ENCODE data around the gene FGFR4.

DNA sequence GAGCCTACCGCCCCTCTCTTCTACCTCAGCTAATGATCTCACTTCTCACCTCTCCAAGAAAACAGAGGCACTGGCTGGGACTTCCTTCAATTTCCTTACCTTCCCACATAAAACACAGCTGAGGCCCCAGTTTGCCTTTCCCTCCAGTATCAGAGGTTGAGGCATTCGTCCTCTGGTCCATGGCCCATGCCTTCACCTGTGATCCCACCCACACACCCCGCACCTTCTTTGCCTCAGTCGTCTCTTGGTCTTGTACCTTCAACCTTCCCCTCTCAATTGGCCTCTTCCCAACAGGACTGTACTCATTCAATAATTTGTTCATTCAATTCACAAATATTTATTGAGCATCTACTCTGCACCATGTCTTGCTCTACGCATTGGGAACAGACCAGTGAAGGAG, 35.9 kb downstream of the FGFR4 start:
- TF ChIP-seq, protein P1, sequence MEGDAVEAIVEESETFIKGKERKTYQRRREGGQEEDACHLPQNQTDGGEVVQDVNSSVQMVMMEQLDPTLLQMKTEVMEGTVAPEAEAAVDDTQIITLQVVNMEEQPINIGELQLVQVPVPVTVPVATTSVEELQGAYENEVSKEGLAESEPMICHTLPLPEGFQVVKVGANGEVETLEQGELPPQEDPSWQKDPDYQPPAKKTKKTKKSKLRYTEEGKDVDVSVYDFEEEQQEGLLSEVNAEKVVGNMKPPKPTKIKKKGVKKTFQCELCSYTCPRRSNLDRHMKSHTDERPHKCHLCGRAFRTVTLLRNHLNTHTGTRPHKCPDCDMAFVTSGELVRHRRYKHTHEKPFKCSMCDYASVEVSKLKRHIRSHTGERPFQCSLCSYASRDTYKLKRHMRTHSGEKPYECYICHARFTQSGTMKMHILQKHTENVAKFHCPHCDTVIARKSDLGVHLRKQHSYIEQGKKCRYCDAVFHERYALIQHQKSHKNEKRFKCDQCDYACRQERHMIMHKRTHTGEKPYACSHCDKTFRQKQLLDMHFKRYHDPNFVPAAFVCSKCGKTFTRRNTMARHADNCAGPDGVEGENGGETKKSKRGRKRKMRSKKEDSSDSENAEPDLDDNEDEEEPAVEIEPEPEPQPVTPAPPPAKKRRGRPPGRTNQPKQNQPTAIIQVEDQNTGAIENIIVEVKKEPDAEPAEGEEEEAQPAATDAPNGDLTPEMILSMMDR (IDR thresholded peaks at IDR 0.05): no peak
- TF ChIP-seq EP300 (IDR thresholded peaks at IDR 0.05; ENCODE audit: borderline replicate concordance in 1 of 2, low read depth in 1 of 2, low read length in 1 of 2) (no peak), FOXJ3 (CRISPR knock-in tag; IDR thresholded peaks at IDR 0.05) (no peak), ELF1 (IDR thresholded peaks at IDR 0.05) (no peak), NFIC (IDR thresholded peaks at IDR 0.05; ENCODE audit: borderline replicate concordance) (no peak)
- TF ChIP-seq, protein P2, sequence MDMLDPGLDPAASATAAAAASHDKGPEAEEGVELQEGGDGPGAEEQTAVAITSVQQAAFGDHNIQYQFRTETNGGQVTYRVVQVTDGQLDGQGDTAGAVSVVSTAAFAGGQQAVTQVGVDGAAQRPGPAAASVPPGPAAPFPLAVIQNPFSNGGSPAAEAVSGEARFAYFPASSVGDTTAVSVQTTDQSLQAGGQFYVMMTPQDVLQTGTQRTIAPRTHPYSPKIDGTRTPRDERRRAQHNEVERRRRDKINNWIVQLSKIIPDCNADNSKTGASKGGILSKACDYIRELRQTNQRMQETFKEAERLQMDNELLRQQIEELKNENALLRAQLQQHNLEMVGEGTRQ (IDR thresholded peaks at IDR 0.05; ENCODE audit: borderline replicate concordance, low read depth, low read length): no peak
